GM12874 (cell line): ENCODE measurements around the gene ARL15.

Experiments
- CTCF ChIP-seq: IDR thresholded peaks from 2 replicates; pipeline ENCODE4 v1.5.1; 2011; ENCODE audit warnings: low read depth, mild to moderate bottlenecking, control low read depth, low read length, moderate library complexity; ENCODE audit not compliant: insufficient read depth

Gene ARL15

GRCh38 chr5:54301849-54302248 lies 8.5 kb downstream of the ARL15 start:
- no peak for TF ChIP-seq CTCF

GRCh38 chr5:54301220-54301619 lies 9.2 kb downstream of the ARL15 start:
- no peak for TF ChIP-seq CTCF

GRCh38 chr5:54298947-54299346 lies 11.4 kb downstream of the ARL15 start:
- TF ChIP-seq CTCF, result no peak

GRCh38 chr5:54296386-54296785 lies 14.0 kb downstream of the ARL15 start:
- TF ChIP-seq CTCF, result no peak

GRCh38 chr5:54295651-54296276 lies 14.6 kb downstream of the ARL15 start:
- TF ChIP-seq CTCF, result no peak

GRCh38 chr5:54294097-54294667 lies 16.2 kb downstream of the ARL15 start:
- TF ChIP-seq CTCF, result no peak

GRCh38 chr5:54292866-54293265 lies 17.5 kb downstream of the ARL15 start:
- no peak for TF ChIP-seq CTCF
